Lower lobe of right lung (tissue), 2 donors: Measurements from ENCODE around the gene OSTF1. TPM values are rescaled to one million over a fixed set of nuclear protein-coding genes. Genes with fewer than 3 reads are reported as not detected.
A peak's percentile ranks its signal among the peaks of the same experiment; 100 is the strongest.

Experiments used
- ATAC-seq, 2 donors: fragments of 200-7000 bp; cut with Tn5 transposase; one replicate each; pipeline ENCODE4 v1.9.1; 2020 to 2022; ENCODE audit warnings: mild to moderate bottlenecking in 2 of 2, moderate library complexity in 2 of 2
- DNase-seq: peaks from one replicate; pipeline ENCODE4 v3.0.0-alpha.2; 2020
- H3K27ac ChIP-seq: fragments of 200-600 bp; one replicate; pipeline ENCODE4 v1.8.0; 2022
- H3K27me3 ChIP-seq: fragments of 200-600 bp; one replicate; pipeline ENCODE4 v1.8.0; 2022; ENCODE audit warnings: low read depth
- H3K36me3 ChIP-seq: fragments of 200-600 bp; one replicate; pipeline ENCODE4 v1.8.0; 2022; ENCODE audit warnings: mild to moderate bottlenecking
- H3K4me1 ChIP-seq: fragments of 200-600 bp; one replicate; pipeline ENCODE4 v1.8.0; 2022
- H3K4me3 ChIP-seq: fragments of 200-600 bp; one replicate; pipeline ENCODE4 v1.8.0; 2022; ENCODE audit warnings: mild to moderate bottlenecking
- H3K9me3 ChIP-seq: fragments of 200-600 bp; one replicate; pipeline ENCODE4 v1.8.0; 2022
- CTCF ChIP-seq: fragments of 200-600 bp; IDR thresholded peaks from one replicate; pipeline ENCODE4 v1.8.0; 2022; ENCODE audit warnings: antibody characterized with exemption, mild to moderate bottlenecking
- intact Hi-C: fragments of 100-400 bp; cut with DNase I; formaldehyde crosslinking; loops from one replicate; pipeline ENCODE4 v1.11.0; 2022
- total RNA-seq: library from RNA; stranded (reverse); fragmentation: NEBNext Ultra II Directional; extraction: Animal tissue kit (Norgen Biotek cat#: 25700); gene quantifications from one replicate; pipeline ENCODE4 v1.2.1, GENCODE V29; 2021
- donor health status: DM: no; HTN: yes; CAD: no; lungs with severe emphysema.

The OSTF1 gene
- total RNA-seq, 1 donor from 2014 or later = 91.2 TPM

GRCh38 chr9:75184471-75184870, 96.2 kb downstream of the OSTF1 start:
- Histone ChIP-seq H3K27ac (no peak overlapping the region), H3K4me3 (no peak overlapping the region), H3K4me1 (peaks cover 5% of the 10 kb centered on the region), H3K27me3 (no peaks in the 10 kb centered on the region), H3K9me3 (no peaks in the 10 kb centered on the region), H3K36me3 (no peaks in the 10 kb centered on the region)
- intact Hi-C loops = no loop called here
- ATAC-seq = no peak
- no peak for TF ChIP-seq CTCF
- no peak for DNase-seq

- intact Hi-C loops = no loop called here
- Histone ChIP-seq H3K4me1 (peaks cover 5% of the 10 kb centered on the region), H3K9me3 (no peaks in the 10 kb centered on the region), H3K4me3 (no peak overlapping the region), H3K27me3 (no peaks in the 10 kb centered on the region), H3K36me3 (no peaks in the 10 kb centered on the region), H3K27ac (no peak overlapping the region)
- DNase-seq (peak; percentile 54), ATAC-seq (peak; percentile 78 to 85)
- TF ChIP-seq CTCF = peak; percentile 51
Observed at GRCh38 chr9:75185585-75186170, 97.4 kb downstream of the OSTF1 start.

- Histone ChIP-seq H3K4me1 (peaks cover 5% of the 10 kb centered on the region), H3K9me3 (no peaks in the 10 kb centered on the region), H3K27me3 (no peaks in the 10 kb centered on the region), H3K4me3 (no peak overlapping the region), H3K36me3 (no peaks in the 10 kb centered on the region), H3K27ac (no peak overlapping the region)
- peak; percentile 81 for TF ChIP-seq CTCF
- intact Hi-C loops = no loop called here
- DNase-seq (no peak), ATAC-seq (peak in 1 of 2 donors; percentile 50)
Observed at GRCh38 chr9:75186767-75187380, 98.6 kb downstream of the OSTF1 start.

GRCh38 chr9:75188756-75189155, 100.4 kb downstream of the OSTF1 start:
- DNase-seq (no peak), ATAC-seq (no peak)
- intact Hi-C loops = no loop called here

GRCh38 chr9:75190762-75191161, 102.4 kb downstream of the OSTF1 start:
- ATAC-seq (no peak), DNase-seq (no peak)
- Histone ChIP-seq H3K27me3 (no peaks in the 10 kb centered on the region), H3K36me3 (no peaks in the 10 kb centered on the region), H3K4me3 (no peak overlapping the region), H3K9me3 (no peaks in the 10 kb centered on the region), H3K27ac (no peak overlapping the region), H3K4me1 (peaks cover 2% of the 10 kb centered on the region)
- TF ChIP-seq CTCF = no peak
- intact Hi-C loops = no loop called here

More at GRCh38 chr9:75188756-75189155, 100.4 kb downstream of the OSTF1 start:
- TF ChIP-seq CTCF = no peak
- Histone ChIP-seq H3K27ac (no peak overlapping the region), H3K27me3 (no peaks in the 10 kb centered on the region), H3K36me3 (no peaks in the 10 kb centered on the region), H3K4me1 (peaks cover 5% of the 10 kb centered on the region), H3K4me3 (no peak overlapping the region), H3K9me3 (no peaks in the 10 kb centered on the region)

Other genes starting within 250 kb of the OSTF1 start
- gene TRPM6, start 200.6 kb upstream of the OSTF1 start, total RNA-seq = 0.44 TPM
- gene C9orf40, start 135.6 kb upstream of the OSTF1 start, total RNA-seq = 4.0 TPM
- 14.5 TPM for gene CARNMT1, start 60.2 kb upstream of the OSTF1 start, total RNA-seq
- gene NMRK1, start 359 bp upstream of the OSTF1 start, total RNA-seq = 38.5 TPM